Kidney glomerular epithelial cell (primary cell): ENCODE data around the gene EPO.

ENCODE experiments used
- DNase-seq: peaks from one replicate; lab custom pipeline; 2025; lab: John Stamatoyannopoulos, UW

EPO gene

GRCh38 chr7:100720279-100720670, at the start of gene EPO:
EPO (plus strand) TSS chr7:100720468; CDS start chr7:100720981, 513 bp downstream.
- DNase-seq: no peak

- DNase-seq: no peak
These were observed 48.6 kb upstream of the EPO start for GRCh38 chr7:100671353-100672327.

GRCh38 chr7:100673302-100673941, 46.8 kb upstream of the EPO start, which contains the start of gene GNB2:
GNB2 (plus strand) TSS chr7:100673740; CDS start chr7:100676266, 2,526 bp downstream.
- peak; percentile 97 for DNase-seq

GRCh38 chr7:100673942-100674410, 46.3 kb upstream of the EPO start:
- DNase-seq: no peak

GRCh38 chr7:100674411-100675104, 45.7 kb upstream of the EPO start:
- DNase-seq: no peak

- DNase-seq: no peak
These were observed 45.2 kb upstream of the EPO start for GRCh38 chr7:100675105-100675451.

- DNase-seq: no peak
These were observed 44.5 kb upstream of the EPO start for GRCh38 chr7:100675581-100676350.

- DNase-seq: no peak
These were observed 43.6 kb upstream of the EPO start for GRCh38 chr7:100676501-100677306.

- DNase-seq: no peak
These were observed 42.7 kb upstream of the EPO start for GRCh38 chr7:100677308-100678267.

GRCh38 chr7:100678291-100678984, 41.8 kb upstream of the EPO start:
- DNase-seq: no peak

GRCh38 chr7:100679129-100679926, 40.9 kb upstream of the EPO start:
- no peak for DNase-seq

GRCh38 chr7:100679927-100680575, 40.2 kb upstream of the EPO start:
- no peak for DNase-seq

GRCh38 chr7:100680576-100681271, 39.5 kb upstream of the EPO start:
- no peak for DNase-seq

GRCh38 chr7:100681491-100682227, 38.6 kb upstream of the EPO start:
- no peak for DNase-seq

GRCh38 chr7:100682228-100682741, 38.0 kb upstream of the EPO start:
- no peak for DNase-seq
